T1000 (cell line): Measurements from ENCODE around the gene MIB2.
"Not testable (repeated sequence)": the region's sequence is repeated elsewhere in the genome, so short reads cannot be mapped to it uniquely, and the experiment has no call there.

Experiments
- DNase-seq: peaks from one replicate; lab custom pipeline; 2025; ENCODE audit warnings: mixed read lengths; lab: John Stamatoyannopoulos, UW

Gene MIB2

GRCh38 chr1:1648265-1648664 is 33.0 kb downstream of the MIB2 start:
- DNase-seq = not testable (repeated sequence)

GRCh38 chr1:1658583-1659549 is 43.6 kb downstream of the MIB2 start, which contains the start of gene CDK11B:
Gene CDK11B (minus strand): TSS chr1:1659004. CDS start chr1:1657485, 1,519 bp downstream.
- peak; percentile 92 for DNase-seq

- not testable (repeated sequence) for DNase-seq
Observed at GRCh38 chr1:1662392-1662791, 47.1 kb downstream of the MIB2 start.

GRCh38 chr1:1662830-1663560 is 47.7 kb downstream of the MIB2 start:
- not testable (repeated sequence) for DNase-seq

- DNase-seq = not testable (repeated sequence)
Observed at GRCh38 chr1:1664318-1664717, 49.0 kb downstream of the MIB2 start.

DNA sequence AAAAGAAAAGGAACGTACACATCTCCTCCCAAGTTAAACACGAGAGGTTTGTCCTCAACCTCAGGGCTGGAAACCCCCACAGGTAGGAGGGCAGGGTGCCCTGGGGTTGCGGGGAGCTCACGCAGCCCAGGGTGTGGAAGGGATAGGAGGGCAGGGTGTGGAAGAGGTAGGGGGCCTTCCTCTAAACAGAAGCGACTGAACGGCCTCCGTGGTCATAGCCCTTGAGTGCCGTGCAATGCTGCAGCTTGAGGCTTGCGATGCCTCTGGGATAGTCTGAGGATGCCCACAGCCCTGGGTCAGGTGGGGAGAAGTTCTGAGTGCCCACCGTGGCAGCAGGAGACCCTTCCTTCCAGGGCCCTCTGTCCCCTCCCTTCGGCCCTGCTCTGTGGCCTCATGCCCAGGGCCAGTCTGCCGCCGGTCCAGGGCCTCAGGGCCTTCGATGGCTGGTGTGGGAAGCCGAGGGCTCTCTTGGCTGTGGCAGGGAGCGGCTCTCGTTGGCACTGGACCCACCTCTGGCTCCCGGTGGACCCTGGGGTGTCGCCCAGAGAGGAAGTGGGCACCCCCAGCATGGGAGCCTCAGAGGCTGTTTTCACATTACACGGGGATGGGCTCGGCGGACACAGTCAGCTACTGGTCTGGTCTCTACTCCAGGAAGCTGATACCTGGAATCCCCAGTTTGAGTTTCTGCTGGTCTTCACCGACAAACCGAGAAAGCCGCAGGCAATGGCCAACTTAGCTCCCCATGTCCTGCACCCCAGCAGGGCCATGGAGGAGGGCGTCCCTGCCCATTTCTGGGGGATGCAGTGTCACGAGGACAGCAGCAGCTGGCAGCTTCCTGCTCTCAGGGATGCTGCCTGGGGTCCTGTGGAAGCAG is 49.9 kb downstream of the MIB2 start:
- no peak for DNase-seq

DNA sequence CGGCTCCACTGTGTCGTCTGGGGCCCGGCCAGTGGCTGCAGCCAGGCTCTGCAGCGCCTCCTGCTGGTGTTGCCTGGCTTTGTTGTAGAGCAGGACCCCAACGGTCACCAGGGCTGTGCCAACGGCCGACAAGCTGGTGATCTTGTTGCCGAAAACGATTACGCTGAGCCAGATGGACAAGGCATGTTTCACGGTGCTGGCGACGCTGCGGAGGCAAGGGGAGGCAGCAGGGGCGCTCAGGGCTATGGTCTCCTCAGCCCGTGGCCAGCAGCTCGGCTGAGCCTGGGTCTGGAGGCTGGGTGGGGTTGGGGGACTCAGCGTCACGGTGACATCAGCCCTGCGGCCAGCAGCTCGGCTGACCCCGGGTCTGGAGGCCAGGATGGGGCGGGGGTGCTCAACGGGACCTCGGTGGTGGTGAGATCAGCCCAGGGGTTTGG is 50.5 kb downstream of the MIB2 start:
- no peak for DNase-seq

GRCh38 chr1:1666526-1666925 is 51.2 kb downstream of the MIB2 start:
- DNase-seq = no peak

GRCh38 chr1:1669468-1670440 is 54.5 kb downstream of the MIB2 start:
- DNase-seq = no peak

GRCh38 chr1:1670866-1671265 is 55.6 kb downstream of the MIB2 start:
- DNase-seq = no peak

- no peak for DNase-seq
Observed at GRCh38 chr1:1671365-1672119, 56.2 kb downstream of the MIB2 start.

DNA sequence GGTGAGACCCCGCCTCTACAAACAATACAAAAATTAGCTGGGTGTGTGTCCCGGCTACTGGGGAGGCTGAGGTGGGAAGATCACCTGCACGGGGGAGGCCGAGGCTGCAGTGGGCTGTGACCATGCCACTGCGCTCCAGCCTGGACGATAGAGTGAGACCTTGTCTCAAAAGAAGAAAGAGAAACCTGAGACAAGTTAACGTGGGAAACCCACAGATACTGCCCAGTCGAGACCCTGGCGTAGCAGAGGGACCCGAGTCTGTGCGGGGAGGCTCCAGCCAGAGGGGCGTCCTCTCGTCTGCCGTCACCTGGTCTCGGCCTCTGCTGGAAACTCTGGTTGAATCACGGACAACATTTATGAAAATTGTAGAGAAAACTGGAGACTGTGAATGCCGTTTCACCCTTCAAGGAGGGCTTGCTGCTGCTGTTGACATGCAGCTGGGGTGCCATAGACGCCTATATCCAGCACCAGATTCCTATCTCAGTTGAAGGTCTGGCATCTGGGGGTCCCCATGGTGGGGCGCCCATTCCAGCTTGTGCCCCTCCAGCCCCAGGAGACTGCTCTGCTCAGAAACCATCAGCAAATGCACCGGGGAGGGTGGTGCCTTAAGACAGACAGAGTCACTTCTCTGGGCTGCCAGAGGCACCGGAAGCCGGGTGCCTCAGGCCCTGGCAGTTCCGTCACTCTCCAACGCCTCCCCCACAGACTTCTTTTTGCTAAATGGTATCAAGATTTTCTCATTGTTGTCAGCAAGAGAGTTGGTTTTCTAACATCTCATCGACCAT is 57.1 kb downstream of the MIB2 start:
- no peak for DNase-seq

DNA sequence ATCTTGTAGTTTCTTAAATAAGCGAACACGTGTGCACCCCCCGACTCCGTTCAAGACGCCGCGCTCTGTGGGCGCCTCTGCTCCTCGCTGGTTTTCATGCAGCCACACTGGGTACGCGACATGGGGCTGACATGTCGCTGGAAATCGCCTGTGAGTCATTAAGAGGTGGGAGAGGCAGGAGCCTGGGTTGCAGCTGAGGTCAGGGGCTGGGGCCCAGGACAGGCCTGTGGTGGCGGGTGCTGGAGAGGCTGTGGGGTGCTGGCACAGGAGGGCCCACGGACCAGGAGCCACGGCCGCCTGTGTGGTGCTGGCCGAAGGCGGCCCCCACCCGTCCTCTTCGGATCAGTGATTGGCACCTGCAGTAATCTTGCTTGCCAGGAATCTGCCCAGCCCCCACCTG is 59.5 kb downstream of the MIB2 start:
- not testable (repeated sequence) for DNase-seq

DNA sequence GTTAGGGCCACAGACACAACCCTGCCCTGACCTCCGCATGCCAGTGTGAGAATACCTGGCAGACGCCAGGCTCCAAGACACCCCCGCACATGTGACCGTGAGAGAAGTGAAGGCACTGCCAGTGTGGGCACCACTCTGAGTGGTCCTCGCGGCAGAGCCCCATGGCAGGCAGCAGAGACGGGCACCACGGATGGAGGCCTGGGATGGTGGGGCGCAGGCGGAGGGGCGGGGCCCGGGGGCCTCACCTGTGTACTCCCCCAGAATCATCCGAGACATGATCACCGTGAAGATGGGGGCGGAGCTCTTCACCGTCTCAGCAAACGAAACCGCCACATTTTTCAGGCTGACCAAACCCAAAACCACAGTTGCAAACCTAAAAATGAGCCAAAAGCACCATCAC is 59.9 kb downstream of the MIB2 start:
- not testable (repeated sequence) for DNase-seq

DNA sequence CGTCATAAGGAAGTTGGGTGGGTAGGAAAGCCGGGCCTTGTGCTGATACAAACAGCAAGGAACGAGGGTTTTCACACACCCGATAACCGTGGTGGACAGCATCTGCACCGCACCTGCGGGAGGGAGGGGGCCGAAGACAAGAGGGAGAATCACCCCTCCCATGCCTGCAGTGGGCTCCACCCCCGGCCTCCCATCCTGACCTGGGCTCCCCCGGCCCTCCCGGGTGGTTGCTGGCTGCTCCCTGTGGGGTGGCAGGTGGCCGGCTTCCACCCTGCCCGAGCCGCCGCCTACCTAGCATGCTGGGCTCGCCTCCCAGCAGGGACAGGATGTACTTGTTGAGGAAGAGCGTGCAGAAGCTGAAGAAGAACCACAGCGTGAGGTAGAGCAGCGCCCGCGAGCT is 60.8 kb downstream of the MIB2 start:
- not testable (repeated sequence) for DNase-seq

GRCh38 chr1:1677718-1678580 is 62.6 kb downstream of the MIB2 start:
- no peak for DNase-seq

GRCh38 chr1:1678581-1679380 is 63.5 kb downstream of the MIB2 start:
- DNase-seq = no peak
